ENCODE results near the gene AHNAK.
A peak's percentile ranks its signal among the peaks of the same experiment; 100 is the strongest.

The AHNAK gene

DNA sequence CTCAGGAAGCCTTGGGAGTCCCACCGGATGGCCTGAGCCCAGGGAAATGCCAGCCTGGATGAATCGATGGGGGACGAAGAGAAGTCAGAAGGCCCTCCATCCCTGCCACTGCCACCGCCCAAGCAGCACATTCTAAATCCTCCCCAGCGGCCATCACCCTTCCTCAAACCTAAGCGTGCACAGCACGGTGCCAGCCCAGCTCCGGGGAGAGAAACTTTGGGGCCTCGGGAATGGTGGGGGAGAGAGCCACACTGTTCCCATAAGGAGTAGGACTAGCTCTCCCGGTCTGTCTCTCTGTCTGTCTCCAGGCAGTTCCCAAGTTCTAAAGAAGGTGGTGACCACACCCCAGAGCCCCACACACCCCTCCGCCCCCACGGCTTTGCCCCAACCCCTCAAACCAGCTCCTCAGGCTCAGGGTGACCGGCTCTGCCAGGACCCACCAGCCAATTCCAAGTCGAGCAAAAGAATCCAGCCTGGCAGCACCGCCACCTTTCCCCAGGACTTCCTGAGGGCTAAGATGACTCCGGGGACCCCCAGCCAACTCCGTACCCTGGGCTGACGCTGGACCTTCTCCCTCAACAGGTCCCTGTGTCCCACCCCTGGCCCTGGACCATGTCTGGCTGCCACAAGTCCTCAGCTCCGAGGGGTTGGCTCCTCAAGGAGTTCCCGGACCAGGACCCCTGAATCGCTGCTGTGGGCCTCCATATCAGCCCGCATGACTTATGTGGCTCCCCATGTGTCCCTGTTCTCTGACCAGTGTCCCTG lies 2.7 kb downstream of the AHNAK start:
- H3K9ac ChIP-seq (ENCODE audit: low read length), result peak overlapping the region; percentile 98
- H3K27me3 ChIP-seq (ENCODE audit: control insufficient read depth, insufficient read depth, low read length), result no peaks in the 10 kb centered on the region
- peak overlapping the region; percentile 95 for H3K4me3 ChIP-seq (ENCODE audit: low read length)
- H3K36me3 ChIP-seq (ENCODE audit: control insufficient read depth, insufficient read depth, low read length), result no peaks in the 10 kb centered on the region
- H3K9me3 ChIP-seq (ENCODE audit: control insufficient read depth, low read length), result no peaks in the 10 kb centered on the region
- H3K4me1 ChIP-seq (ENCODE audit: control insufficient read depth, insufficient read depth, low read length), result peaks cover 71% of the 10 kb centered on the region

DNA sequence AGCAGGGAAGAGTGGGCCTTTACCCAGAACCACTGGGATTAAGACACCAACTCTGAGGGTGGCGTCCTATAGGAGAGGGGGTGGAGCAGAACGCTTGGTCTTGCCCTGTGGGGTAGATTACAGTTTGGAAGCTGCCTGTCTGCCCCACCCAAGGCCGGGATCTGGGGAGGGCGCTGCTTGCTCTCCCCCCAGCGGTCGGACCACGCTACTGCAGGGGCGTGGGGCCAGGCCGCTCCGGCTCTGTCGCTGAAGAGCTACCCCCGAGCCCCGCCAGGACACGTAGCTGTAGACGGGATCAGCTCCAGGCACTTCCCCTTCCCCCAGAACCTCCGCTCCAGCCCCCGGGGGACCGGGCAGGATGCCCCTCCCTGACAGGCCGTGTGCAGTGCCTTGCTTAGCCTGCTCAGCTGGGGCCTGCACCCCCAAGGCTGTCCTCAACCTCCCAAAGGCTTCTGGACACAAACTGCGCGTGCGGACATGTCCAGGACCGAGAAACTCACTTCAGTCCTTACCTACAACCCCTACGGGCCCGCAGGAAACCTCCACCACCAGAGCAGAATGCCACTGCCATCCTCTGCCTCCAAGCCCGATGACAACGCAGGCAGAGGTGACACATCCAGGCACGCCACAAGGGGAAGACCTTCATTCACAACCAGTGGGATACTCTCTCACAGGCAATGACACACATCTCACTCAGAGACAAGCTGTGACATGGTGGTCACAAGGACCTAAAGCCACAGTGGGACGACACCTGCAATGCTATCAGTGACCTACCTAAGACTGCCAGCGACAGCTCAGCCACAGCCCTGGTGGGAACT lies 3.6 kb downstream of the AHNAK start:
- H3K4me1 ChIP-seq (ENCODE audit: control insufficient read depth, insufficient read depth, low read length), result peaks cover 71% of the 10 kb centered on the region
- H3K9ac ChIP-seq (ENCODE audit: low read length), result peak overlapping the region; percentile 98
- no peaks in the 10 kb centered on the region for H3K36me3 ChIP-seq (ENCODE audit: control insufficient read depth, insufficient read depth, low read length)
- no peaks in the 10 kb centered on the region for H3K9me3 ChIP-seq (ENCODE audit: control insufficient read depth, low read length)
- H3K4me3 ChIP-seq (ENCODE audit: low read length), result peak overlapping the region; percentile 95
- H3K27me3 ChIP-seq (ENCODE audit: control insufficient read depth, insufficient read depth, low read length), result no peaks in the 10 kb centered on the region

- Histone ChIP-seq H3K4me1 (ENCODE audit: control insufficient read depth, insufficient read depth, low read length) (peaks cover 71% of the 10 kb centered on the region), H3K9ac (ENCODE audit: low read length) (peak overlapping the region; percentile 98), H3K4me3 (ENCODE audit: low read length) (peak overlapping the region; percentile 95), H3K9me3 (ENCODE audit: control insufficient read depth, low read length) (no peaks in the 10 kb centered on the region), H3K36me3 (ENCODE audit: control insufficient read depth, insufficient read depth, low read length) (no peaks in the 10 kb centered on the region), H3K27me3 (ENCODE audit: control insufficient read depth, insufficient read depth, low read length) (no peaks in the 10 kb centered on the region)
Observed at GRCh38 chr11:62542111-62542745, 4.4 kb downstream of the AHNAK start.

DNA sequence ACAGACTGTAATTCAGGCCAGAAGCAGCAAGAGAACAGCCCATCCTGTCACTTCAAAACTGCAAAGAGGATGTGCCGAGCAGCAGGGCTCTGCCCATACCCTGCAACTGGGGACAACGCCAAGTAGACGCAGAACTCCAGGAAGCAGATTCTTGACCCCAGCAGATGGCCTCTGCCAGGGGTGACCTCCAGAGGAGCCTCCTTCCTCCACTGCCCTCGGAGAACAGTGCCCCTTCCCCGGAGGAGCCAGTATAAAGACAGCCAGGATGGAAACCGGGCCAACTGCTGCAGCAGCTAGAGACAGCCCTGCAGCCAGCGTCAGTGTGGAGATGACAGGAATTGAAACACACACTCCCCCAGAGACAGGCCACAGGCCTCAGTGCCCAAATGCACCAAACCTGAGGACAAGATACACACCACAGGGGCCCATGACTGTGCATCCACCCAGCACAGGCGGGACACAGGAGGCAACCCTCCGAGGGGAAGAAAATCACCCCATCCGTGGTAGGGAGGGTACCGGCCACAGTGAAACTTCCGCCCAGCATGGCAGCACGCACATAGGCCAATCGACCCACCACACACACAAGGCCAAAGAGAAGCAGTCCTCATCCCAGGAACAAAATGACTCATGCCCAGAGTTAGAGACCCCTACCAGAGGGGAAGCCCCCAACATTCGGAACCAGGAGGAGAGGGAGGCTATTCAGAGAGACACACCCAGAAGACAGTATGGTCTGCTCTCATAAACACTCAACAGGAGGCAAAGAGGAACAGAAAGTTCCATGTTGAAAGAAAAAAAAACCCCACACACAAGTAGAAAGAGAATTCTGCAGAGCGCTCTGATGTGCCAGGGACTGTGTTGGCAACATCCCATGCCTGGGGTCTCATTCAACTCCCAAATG lies 5.6 kb downstream of the AHNAK start:
- Histone ChIP-seq H3K9me3 (ENCODE audit: control insufficient read depth, low read length) (no peaks in the 10 kb centered on the region), H3K4me3 (ENCODE audit: low read length) (peak overlapping the region; percentile 50), H3K36me3 (ENCODE audit: control insufficient read depth, insufficient read depth, low read length) (no peaks in the 10 kb centered on the region), H3K9ac (ENCODE audit: low read length) (peak overlapping the region; percentile 98), H3K27me3 (ENCODE audit: control insufficient read depth, insufficient read depth, low read length) (no peaks in the 10 kb centered on the region), H3K4me1 (ENCODE audit: control insufficient read depth, insufficient read depth, low read length) (peaks cover 70% of the 10 kb centered on the region)

DNA sequence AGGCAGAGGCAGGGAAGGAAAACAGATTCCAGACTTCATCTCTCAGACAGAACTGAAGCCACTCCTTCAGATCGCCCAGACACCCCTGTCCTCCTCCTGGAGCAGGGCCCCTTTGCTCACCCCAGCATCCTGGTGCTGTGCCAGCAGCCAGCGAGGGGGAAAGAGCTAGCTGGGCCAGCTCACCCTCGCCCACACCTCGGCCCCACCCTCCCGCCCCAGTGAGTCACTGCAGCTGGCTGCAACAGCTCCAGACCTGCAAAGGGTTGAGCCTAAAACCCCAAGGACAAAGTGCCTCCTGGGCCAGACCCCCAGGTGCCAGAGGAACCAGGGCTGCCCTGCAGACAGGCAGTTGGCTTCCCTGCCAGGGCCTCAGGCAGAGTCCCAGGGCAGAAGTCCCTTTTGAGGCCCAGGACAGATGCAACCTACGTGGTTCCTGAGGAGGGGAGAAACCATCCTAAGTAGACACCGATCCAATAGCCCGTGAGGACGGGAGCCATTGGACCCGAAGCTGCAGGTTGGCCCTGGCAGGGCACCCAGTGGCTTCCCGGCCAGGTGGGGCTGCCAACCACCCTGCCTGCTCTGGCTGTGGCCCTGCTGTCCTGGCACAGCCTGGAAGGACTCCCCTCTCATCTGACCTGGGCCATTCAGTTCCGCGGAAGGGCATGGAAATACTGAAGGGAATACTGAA lies 7.2 kb downstream of the AHNAK start:
- Histone ChIP-seq H3K27me3 (ENCODE audit: control insufficient read depth, insufficient read depth, low read length) (no peaks in the 10 kb centered on the region), H3K9ac (ENCODE audit: low read length) (peak overlapping the region; percentile 49), H3K36me3 (ENCODE audit: control insufficient read depth, insufficient read depth, low read length) (peaks cover 11% of the 10 kb centered on the region), H3K4me3 (ENCODE audit: low read length) (peak overlapping the region; percentile 42), H3K9me3 (ENCODE audit: control insufficient read depth, low read length) (no peaks in the 10 kb centered on the region), H3K4me1 (ENCODE audit: control insufficient read depth, insufficient read depth, low read length) (peaks cover 75% of the 10 kb centered on the region)

- H3K4me1 ChIP-seq (ENCODE audit: control insufficient read depth, insufficient read depth, low read length), result peaks cover 70% of the 10 kb centered on the region
- peak overlapping the region; percentile 0 for H3K9ac ChIP-seq (ENCODE audit: low read length)
- no peaks in the 10 kb centered on the region for H3K9me3 ChIP-seq (ENCODE audit: control insufficient read depth, low read length)
- H3K4me3 ChIP-seq (ENCODE audit: low read length), result peak overlapping the region; percentile 42
- H3K36me3 ChIP-seq (ENCODE audit: control insufficient read depth, insufficient read depth, low read length), result peaks cover 18% of the 10 kb centered on the region
- no peaks in the 10 kb centered on the region for H3K27me3 ChIP-seq (ENCODE audit: control insufficient read depth, insufficient read depth, low read length)
Observed at GRCh38 chr11:62538470-62539237, 8.0 kb downstream of the AHNAK start.

GRCh38 chr11:62536301-62536957 lies 10.2 kb downstream of the AHNAK start:
- peaks cover 48% of the 10 kb centered on the region for H3K4me1 ChIP-seq (ENCODE audit: control insufficient read depth, insufficient read depth, low read length)

GRCh38 chr11:62535802-62536201 lies 10.8 kb downstream of the AHNAK start:
- Histone ChIP-seq H3K9me3 (ENCODE audit: control insufficient read depth, low read length) (no peaks in the 10 kb centered on the region), H3K4me1 (ENCODE audit: control insufficient read depth, insufficient read depth, low read length) (peaks cover 41% of the 10 kb centered on the region), H3K27me3 (ENCODE audit: control insufficient read depth, insufficient read depth, low read length) (no peaks in the 10 kb centered on the region), H3K4me3 (ENCODE audit: low read length) (no peak overlapping the region), H3K36me3 (ENCODE audit: control insufficient read depth, insufficient read depth, low read length) (peaks cover 45% of the 10 kb centered on the region), H3K9ac (ENCODE audit: low read length) (no peak overlapping the region)

More at GRCh38 chr11:62536301-62536957, 10.2 kb downstream of the AHNAK start:
- Histone ChIP-seq H3K36me3 (ENCODE audit: control insufficient read depth, insufficient read depth, low read length) (peaks cover 38% of the 10 kb centered on the region), H3K9me3 (ENCODE audit: control insufficient read depth, low read length) (no peaks in the 10 kb centered on the region), H3K9ac (ENCODE audit: low read length) (no peak overlapping the region), H3K4me3 (ENCODE audit: low read length) (no peak overlapping the region), H3K27me3 (ENCODE audit: control insufficient read depth, insufficient read depth, low read length) (no peaks in the 10 kb centered on the region)

DNA sequence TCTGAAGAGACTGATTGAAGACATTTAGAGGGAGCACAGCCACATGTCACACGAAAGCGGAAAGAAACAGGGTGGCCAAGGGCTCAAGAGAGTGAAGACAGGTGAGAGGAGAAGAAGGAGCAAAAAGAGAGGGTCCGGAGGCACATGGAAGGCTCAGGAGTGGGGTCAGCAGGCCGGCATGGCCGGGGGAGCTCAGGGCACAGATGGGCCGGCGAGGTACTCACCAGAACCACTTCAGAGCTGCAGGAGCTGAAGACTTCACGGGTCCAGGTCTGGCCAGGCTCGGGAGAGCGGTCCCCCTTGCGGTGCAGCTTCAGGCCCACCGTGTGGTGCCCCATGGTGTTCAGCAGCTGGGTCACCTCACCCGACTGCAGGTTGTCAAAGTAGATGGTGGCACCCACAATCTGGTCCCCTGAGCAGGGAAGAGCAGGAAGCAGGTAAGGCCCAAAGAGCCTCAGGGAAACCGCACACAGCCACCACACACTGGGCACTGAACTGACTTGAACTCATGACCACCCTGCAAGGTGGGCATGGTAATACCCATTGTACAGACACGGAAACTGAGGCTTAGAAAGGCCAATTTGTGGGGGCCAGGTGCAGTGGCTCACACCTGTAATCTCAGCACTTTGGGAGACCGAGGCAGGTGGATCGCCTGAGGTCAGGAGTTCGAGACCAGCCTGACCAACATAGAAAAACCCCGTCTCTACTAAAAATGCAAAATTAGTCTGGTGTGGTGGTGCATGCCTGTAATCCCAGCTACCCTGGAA lies 11.6 kb downstream of the AHNAK start:
- Histone ChIP-seq H3K4me3 (ENCODE audit: low read length) (no peak overlapping the region), H3K36me3 (ENCODE audit: control insufficient read depth, insufficient read depth, low read length) (peaks cover 48% of the 10 kb centered on the region), H3K4me1 (ENCODE audit: control insufficient read depth, insufficient read depth, low read length) (peaks cover 33% of the 10 kb centered on the region)

GRCh38 chr11:62532096-62532495 lies 14.5 kb downstream of the AHNAK start:
- no peaks in the 10 kb centered on the region for H3K9me3 ChIP-seq (ENCODE audit: control insufficient read depth, low read length)
- peaks cover 55% of the 10 kb centered on the region for H3K36me3 ChIP-seq (ENCODE audit: control insufficient read depth, insufficient read depth, low read length)

More for the DNA sequence above, 11.6 kb downstream of the AHNAK start:
- H3K9ac ChIP-seq (ENCODE audit: low read length), result no peak overlapping the region
- H3K27me3 ChIP-seq (ENCODE audit: control insufficient read depth, insufficient read depth, low read length), result no peaks in the 10 kb centered on the region
- no peaks in the 10 kb centered on the region for H3K9me3 ChIP-seq (ENCODE audit: control insufficient read depth, low read length)

More at GRCh38 chr11:62532096-62532495, 14.5 kb downstream of the AHNAK start:
- no peak overlapping the region for H3K4me3 ChIP-seq (ENCODE audit: low read length)
- peaks cover 5% of the 10 kb centered on the region for H3K4me1 ChIP-seq (ENCODE audit: control insufficient read depth, insufficient read depth, low read length)
- no peak overlapping the region for H3K9ac ChIP-seq (ENCODE audit: low read length)
- H3K27me3 ChIP-seq (ENCODE audit: control insufficient read depth, insufficient read depth, low read length), result no peaks in the 10 kb centered on the region

Data from mucosa of stomach (tissue), 1 donor.